Astrocyte (in vitro differentiated cells and primary cell): Measurements from ENCODE around the gene TM4SF20. TPM values are rescaled to one million over a fixed set of nuclear protein-coding genes. Genes with fewer than 3 reads are reported as not detected.

Experiments
- DNase-seq: peaks from one replicate; pipeline ENCODE4 v3.0.0-alpha.2; 2010; ENCODE audit warnings: low read depth
- FAIRE-seq: peaks from 2 replicates; lab custom pipeline; 2011; peaks lifted over from hg19 to GRCh38; lab: Jason Lieb, UNC
- H2AFZ ChIP-seq: 2 replicates; pipeline ENCODE4 v1.6.0; 2012; ENCODE audit warnings: low read depth, low read length, inconsistent platforms
- H3K27ac ChIP-seq: 2 replicates; pipeline ENCODE4 v1.5.1; 2011; ENCODE audit warnings: low read depth, low read length, inconsistent platforms
- H3K27me3 ChIP-seq: 2 replicates; pipeline ENCODE4 v1.6.0; 2011; ENCODE audit warnings: low read length, inconsistent platforms; ENCODE audit not compliant: insufficient read depth
- H3K36me3 ChIP-seq: 2 replicates; pipeline ENCODE4 v1.5.1; 2011; ENCODE audit warnings: low read length, inconsistent platforms; ENCODE audit not compliant: insufficient read depth
- H3K4me1 ChIP-seq: 2 replicates; pipeline ENCODE4 v1.5.1; 2011; ENCODE audit warnings: low read length, inconsistent platforms; ENCODE audit not compliant: insufficient read depth
- H3K4me2 ChIP-seq: 2 replicates; pipeline ENCODE4 v1.6.0; 2012; ENCODE audit warnings: low read length, inconsistent platforms
- H3K4me3 ChIP-seq: 2 replicates; pipeline ENCODE4 v1.5.1; 2011; ENCODE audit warnings: low read depth, mild to moderate bottlenecking, low read length, inconsistent platforms; ENCODE audit not compliant: insufficient read depth
- H3K79me2 ChIP-seq: 2 replicates; pipeline ENCODE4 v1.6.0; 2012; ENCODE audit warnings: mild to moderate bottlenecking, low read length, inconsistent platforms; ENCODE audit not compliant: insufficient read depth
- H3K9ac ChIP-seq: 2 replicates; pipeline ENCODE4 v1.6.0; 2012; ENCODE audit warnings: mild to moderate bottlenecking, low read length, inconsistent platforms
- H3K9me3 ChIP-seq: 2 replicates; pipeline ENCODE4 v1.5.1; 2012; ENCODE audit warnings: low read depth, mild to moderate bottlenecking, low read length, inconsistent platforms; ENCODE audit not compliant: insufficient read depth
- H4K20me1 ChIP-seq: 2 replicates; pipeline ENCODE4 v1.6.0; 2012; ENCODE audit warnings: low read length, inconsistent platforms; ENCODE audit not compliant: insufficient read depth
- H3K27ac Mint-ChIP-seq: one replicate; pipeline ENCODE4 v1.8.0; 2021; ENCODE audit warnings: mild to moderate bottlenecking, mixed read lengths; ENCODE audit not compliant: unreplicated experiment
- H3K27me3 Mint-ChIP-seq: one replicate; pipeline ENCODE4 v1.8.0; 2021; ENCODE audit warnings: low read depth, mixed read lengths; ENCODE audit not compliant: unreplicated experiment
- H3K36me3 Mint-ChIP-seq: one replicate; pipeline ENCODE4 v1.8.0; 2021; ENCODE audit warnings: low read depth, mixed read lengths; ENCODE audit not compliant: unreplicated experiment
- H3K4me1 Mint-ChIP-seq: one replicate; pipeline ENCODE4 v1.8.0; 2021; ENCODE audit warnings: low read depth, mixed read lengths; ENCODE audit not compliant: unreplicated experiment
- H3K4me3 Mint-ChIP-seq: one replicate; pipeline ENCODE4 v1.8.0; 2021; ENCODE audit warnings: mild to moderate bottlenecking, moderate library complexity, mixed read lengths; ENCODE audit not compliant: unreplicated experiment
- H3K9me3 Mint-ChIP-seq: one replicate; pipeline ENCODE4 v1.8.0; 2021; ENCODE audit warnings: mild to moderate bottlenecking, mixed read lengths; ENCODE audit not compliant: unreplicated experiment
- EZH2 ChIP-seq: IDR thresholded peaks from 2 replicates; pipeline ENCODE4 v1.6.1; 2012; ENCODE audit warnings: mild to moderate bottlenecking, low read length, inconsistent platforms; ENCODE audit not compliant: insufficient read depth
- total RNA-seq: library from RNA; stranded (reverse); gene quantifications from 2 replicates; pipeline ENCODE4 v1.2.1, GENCODE V29; 2021
- TF ChIP-seq, protein P1 (sequence below): IDR thresholded peaks from 2 replicates; pipeline ENCODE4 v1.5.1; 2011; ENCODE audit warnings: low read depth, mild to moderate bottlenecking, inconsistent platforms, low read length, moderate library complexity; ENCODE audit not compliant: insufficient read depth

The TM4SF20 gene
- total RNA-seq, 1 donor from 2014 or later = not detected

DNA sequence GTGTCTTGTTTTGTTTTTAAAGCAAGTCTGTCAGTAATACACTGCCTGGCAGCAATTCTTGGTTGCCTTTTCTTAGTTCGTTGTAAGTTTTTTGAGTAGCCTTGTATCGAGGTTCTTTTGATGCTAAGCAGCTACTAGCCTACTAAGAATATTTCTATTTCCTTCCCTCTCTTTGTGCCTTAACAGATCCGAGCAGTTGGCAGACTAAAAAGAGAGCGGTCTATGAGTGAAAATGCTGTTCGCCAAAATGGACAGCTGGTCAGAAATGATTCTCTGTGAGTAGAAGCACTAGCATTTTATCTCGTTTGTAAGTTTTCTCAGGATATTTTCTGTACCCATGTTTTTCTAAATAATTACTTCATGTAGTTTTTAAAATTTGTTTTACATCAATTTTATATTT is 39.0 kb downstream of the TM4SF20 start:
- no peak overlapping the region for H2AFZ ChIP-seq
- peaks cover 7% of the 10 kb centered on the region for H3K36me3 ChIP-seq
- Mint-ChIP-seq H3K27ac (no peak overlapping the region), H3K36me3 (peaks cover 4% of the 10 kb centered on the region), H3K9me3 (no peaks in the 10 kb centered on the region), H3K4me3 (no peak overlapping the region), H3K27me3 (no peaks in the 10 kb centered on the region), H3K4me1 (no peaks in the 10 kb centered on the region)
- H4K20me1 ChIP-seq = no peaks in the 10 kb centered on the region
- no peak for DNase-seq
- H3K79me2 ChIP-seq = no peaks in the 10 kb centered on the region
- H3K9me3 ChIP-seq = no peaks in the 10 kb centered on the region
- no peaks in the 10 kb centered on the region for H3K4me1 ChIP-seq
- no peak overlapping the region for H3K4me3 ChIP-seq
- no peak overlapping the region for H3K27ac ChIP-seq
- H3K4me2 ChIP-seq = no peak overlapping the region
- no peak for TF ChIP-seq EZH2
- TF ChIP-seq, protein P1, sequence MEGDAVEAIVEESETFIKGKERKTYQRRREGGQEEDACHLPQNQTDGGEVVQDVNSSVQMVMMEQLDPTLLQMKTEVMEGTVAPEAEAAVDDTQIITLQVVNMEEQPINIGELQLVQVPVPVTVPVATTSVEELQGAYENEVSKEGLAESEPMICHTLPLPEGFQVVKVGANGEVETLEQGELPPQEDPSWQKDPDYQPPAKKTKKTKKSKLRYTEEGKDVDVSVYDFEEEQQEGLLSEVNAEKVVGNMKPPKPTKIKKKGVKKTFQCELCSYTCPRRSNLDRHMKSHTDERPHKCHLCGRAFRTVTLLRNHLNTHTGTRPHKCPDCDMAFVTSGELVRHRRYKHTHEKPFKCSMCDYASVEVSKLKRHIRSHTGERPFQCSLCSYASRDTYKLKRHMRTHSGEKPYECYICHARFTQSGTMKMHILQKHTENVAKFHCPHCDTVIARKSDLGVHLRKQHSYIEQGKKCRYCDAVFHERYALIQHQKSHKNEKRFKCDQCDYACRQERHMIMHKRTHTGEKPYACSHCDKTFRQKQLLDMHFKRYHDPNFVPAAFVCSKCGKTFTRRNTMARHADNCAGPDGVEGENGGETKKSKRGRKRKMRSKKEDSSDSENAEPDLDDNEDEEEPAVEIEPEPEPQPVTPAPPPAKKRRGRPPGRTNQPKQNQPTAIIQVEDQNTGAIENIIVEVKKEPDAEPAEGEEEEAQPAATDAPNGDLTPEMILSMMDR = no peak
- no peaks in the 10 kb centered on the region for H3K27me3 ChIP-seq
- no peak for FAIRE-seq
- no peak overlapping the region for H3K9ac ChIP-seq

DNA sequence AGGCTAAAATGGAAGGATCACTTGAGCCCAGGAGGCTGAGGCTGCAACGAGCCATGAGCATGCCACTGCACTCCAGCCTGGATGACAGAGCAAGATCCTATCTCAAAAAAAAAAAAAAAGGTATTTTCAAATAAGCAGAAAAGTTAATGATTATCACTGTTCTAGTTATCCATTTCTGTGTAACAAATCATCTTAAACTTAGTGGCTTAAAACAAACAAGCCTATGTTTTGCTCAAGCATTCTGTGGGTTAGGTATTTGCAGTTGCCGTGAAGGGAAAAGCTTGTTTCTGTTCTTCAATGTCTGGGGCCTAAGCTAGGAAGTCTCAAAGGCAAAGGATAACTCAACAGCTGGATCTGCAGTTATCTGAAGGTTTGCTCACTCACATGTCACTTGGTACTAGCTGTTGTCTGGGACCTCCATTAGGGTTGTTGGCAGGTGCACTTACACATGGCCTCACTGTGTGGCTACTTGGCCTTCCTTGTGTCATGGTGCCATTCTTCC is 40.0 kb downstream of the TM4SF20 start:
- H3K79me2 ChIP-seq = no peaks in the 10 kb centered on the region
- FAIRE-seq (no peak), DNase-seq (no peak)
- H3K27ac Mint-ChIP-seq = no peak overlapping the region
- H3K4me1 Mint-ChIP-seq = no peaks in the 10 kb centered on the region
- H3K4me3 ChIP-seq = no peak overlapping the region
- no peak overlapping the region for H2AFZ ChIP-seq
- no peak overlapping the region for H3K9ac ChIP-seq
- no peak overlapping the region for H3K4me3 Mint-ChIP-seq
- H3K27me3 ChIP-seq = no peaks in the 10 kb centered on the region
- TF ChIP-seq, protein P1 = no peak
- no peak for TF ChIP-seq EZH2
- H4K20me1 ChIP-seq = no peaks in the 10 kb centered on the region
- H3K36me3 ChIP-seq = peaks cover 9% of the 10 kb centered on the region
- H3K9me3 Mint-ChIP-seq = no peaks in the 10 kb centered on the region
- H3K36me3 Mint-ChIP-seq = peaks cover 7% of the 10 kb centered on the region
- H3K9me3 ChIP-seq = no peaks in the 10 kb centered on the region
- H3K27me3 Mint-ChIP-seq = no peaks in the 10 kb centered on the region
- no peak overlapping the region for H3K4me2 ChIP-seq
- no peak overlapping the region for H3K27ac ChIP-seq
- no peaks in the 10 kb centered on the region for H3K4me1 ChIP-seq

DNA sequence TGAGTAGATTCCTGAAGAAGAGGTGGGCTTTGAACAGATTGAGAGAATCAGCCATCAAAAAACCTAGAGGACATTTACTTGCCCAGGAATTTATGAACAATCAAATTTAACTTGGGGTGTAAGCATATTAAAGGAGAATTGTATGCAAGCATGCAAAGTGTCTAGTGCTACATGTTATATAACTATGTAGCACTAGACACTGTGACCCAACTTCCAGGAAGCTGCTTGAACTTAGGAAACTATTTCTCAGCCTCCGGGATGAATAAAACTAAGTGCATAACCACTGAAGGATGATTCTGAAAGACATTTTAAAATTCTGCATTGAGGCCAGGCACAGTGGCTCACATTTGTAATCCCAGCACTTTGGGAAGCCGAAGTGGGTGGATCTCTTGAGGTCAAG is 41.7 kb downstream of the TM4SF20 start:
- peaks cover 9% of the 10 kb centered on the region for H3K36me3 Mint-ChIP-seq
- TF ChIP-seq, protein P1 = no peak
- TF ChIP-seq EZH2 = no peak
- H3K4me2 ChIP-seq = no peak overlapping the region
- H3K36me3 ChIP-seq = peaks cover 11% of the 10 kb centered on the region
- no peak overlapping the region for H3K9ac ChIP-seq
- no peak overlapping the region for H3K27ac Mint-ChIP-seq
- no peaks in the 10 kb centered on the region for H3K9me3 ChIP-seq
- H3K9me3 Mint-ChIP-seq = no peaks in the 10 kb centered on the region
- H3K4me3 ChIP-seq = no peak overlapping the region
- H4K20me1 ChIP-seq = no peaks in the 10 kb centered on the region
- no peaks in the 10 kb centered on the region for H3K27me3 ChIP-seq
- H2AFZ ChIP-seq = no peak overlapping the region
- H3K4me1 Mint-ChIP-seq = no peaks in the 10 kb centered on the region
- no peaks in the 10 kb centered on the region for H3K27me3 Mint-ChIP-seq
- H3K27ac ChIP-seq = no peak overlapping the region
- DNase-seq (no peak), FAIRE-seq (no peak)
- H3K79me2 ChIP-seq = peaks cover 6% of the 10 kb centered on the region
- no peaks in the 10 kb centered on the region for H3K4me1 ChIP-seq
- H3K4me3 Mint-ChIP-seq = no peak overlapping the region
